OCI-LY1 (cell line): ENCODE data around the gene DIP2C.

ENCODE experiments used
- CTCF ChIP-seq: fragments of 200-600 bp; sonication (generic), shearing (Covaris generic); IDR thresholded peaks from 2 replicates; pipeline ENCODE4 v1.5.1; 2017; ENCODE audit warnings: mild to moderate bottlenecking, antibody characterized with exemption, low read length, moderate library complexity, mixed read lengths
- EZH2 ChIP-seq: fragments of 200-600 bp; sonication (generic), shearing (Covaris generic); IDR thresholded peaks from 2 replicates; pipeline ENCODE4 v1.8.0; 2017; ENCODE audit warnings: borderline replicate concordance, mixed run types, mild to moderate bottlenecking, antibody characterized with exemption, low read length, moderate library complexity, mixed read lengths

GRCh38 chr10:283916-284356 lies 405.5 kb downstream of the DIP2C start:
- TF ChIP-seq CTCF (no peak), EZH2 (no peak)
